Stimulated activated CD4-positive, alpha-beta T cell treated with anti-CD3 and anti-CD28 coated beads, Interleukin-12 subunit alpha, Interleukin-12 subunit beta, amount 100 ng/mL, for 48 hours (primary cell): Measurements from ENCODE around the gene GPC6.

Source experiments
- DNase-seq, 3 donors: peaks; one replicate each; pipeline ENCODE4 v3.0.0-alpha.2; 2020; ENCODE audit warnings: low read depth in 2 of 3, low spot score in 1 of 3

GPC6 gene

GRCh38 chr13:94427313-94427953, 1200.8 kb downstream of the GPC6 start:
- no peak for DNase-seq

- no peak for DNase-seq
Observed at GRCh38 chr13:94431574-94431973, 1205.0 kb downstream of the GPC6 start.

GRCh38 chr13:94431987-94432386, 1205.4 kb downstream of the GPC6 start:
- no peak for DNase-seq

- peak in 1 of 3 donors; percentile 17 for DNase-seq
Observed at GRCh38 chr13:94433055-94433961, 1206.7 kb downstream of the GPC6 start.

GRCh38 chr13:94435604-94436226, 1209.1 kb downstream of the GPC6 start:
- no peak for DNase-seq

- DNase-seq = no peak
Observed at GRCh38 chr13:94444826-94445225, 1218.2 kb downstream of the GPC6 start.

GRCh38 chr13:94454334-94454733, 1227.7 kb downstream of the GPC6 start:
- DNase-seq = no peak

GRCh38 chr13:94454906-94455305, 1228.3 kb downstream of the GPC6 start:
- peak in 2 of 3 donors; percentile 8 to 19 for DNase-seq

GRCh38 chr13:94455414-94455813, 1228.8 kb downstream of the GPC6 start:
- no peak for DNase-seq
